Erythroblast (primary cell): ENCODE results near the gene CMTM3.
"Not testable (repeated sequence)": the region's sequence is repeated elsewhere in the genome, so short reads cannot be mapped to it uniquely, and the experiment has no call there.

Experiments used
- DNase-seq, 2 experiments: peaks; one replicate each; lab custom pipeline; 2025; lab: John Stamatoyannopoulos, UW
- GATA1 ChIP-seq: IDR thresholded peaks from 2 replicates; pipeline ENCODE4 v1.6.1; 2011; ENCODE audit warnings: low read depth, mild to moderate bottlenecking, control low read depth, low read length, moderate library complexity
- POLR2A ChIP-seq: IDR thresholded peaks from 2 replicates; pipeline ENCODE4 v1.6.1; 2011; ENCODE audit warnings: mild to moderate bottlenecking, low read length

Gene CMTM3

GRCh38 chr16:66610111-66610820, 5.8 kb downstream of the CMTM3 start:
- no peak for TF ChIP-seq GATA1
- TF ChIP-seq POLR2A, result no peak
- no peak for DNase-seq

GRCh38 chr16:66611911-66612310, 7.4 kb downstream of the CMTM3 start:
- not testable (repeated sequence) for DNase-seq

DNA sequence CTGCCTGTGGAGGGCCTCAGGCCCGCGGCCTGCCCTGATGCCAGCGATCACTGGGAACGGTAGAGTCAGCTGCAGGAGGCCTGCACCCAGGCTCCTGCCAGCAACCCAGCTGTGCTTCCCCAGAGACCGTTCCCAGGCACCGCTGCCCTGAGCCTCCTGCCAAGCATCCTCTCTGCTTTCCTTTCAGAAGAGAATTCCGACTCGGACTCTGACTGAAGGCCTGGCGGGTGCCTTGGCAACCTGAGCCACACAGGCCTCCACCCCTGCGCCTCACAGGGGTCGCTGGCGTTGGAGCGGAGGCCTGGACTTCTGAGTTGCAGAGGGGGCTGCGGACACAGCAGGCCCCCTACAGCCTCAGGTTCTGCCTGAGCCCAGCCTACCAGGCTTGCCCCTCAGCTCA, 7.9 kb downstream of the CMTM3 start:
- TF ChIP-seq POLR2A, result no peak
- TF ChIP-seq GATA1, result no peak

DNA sequence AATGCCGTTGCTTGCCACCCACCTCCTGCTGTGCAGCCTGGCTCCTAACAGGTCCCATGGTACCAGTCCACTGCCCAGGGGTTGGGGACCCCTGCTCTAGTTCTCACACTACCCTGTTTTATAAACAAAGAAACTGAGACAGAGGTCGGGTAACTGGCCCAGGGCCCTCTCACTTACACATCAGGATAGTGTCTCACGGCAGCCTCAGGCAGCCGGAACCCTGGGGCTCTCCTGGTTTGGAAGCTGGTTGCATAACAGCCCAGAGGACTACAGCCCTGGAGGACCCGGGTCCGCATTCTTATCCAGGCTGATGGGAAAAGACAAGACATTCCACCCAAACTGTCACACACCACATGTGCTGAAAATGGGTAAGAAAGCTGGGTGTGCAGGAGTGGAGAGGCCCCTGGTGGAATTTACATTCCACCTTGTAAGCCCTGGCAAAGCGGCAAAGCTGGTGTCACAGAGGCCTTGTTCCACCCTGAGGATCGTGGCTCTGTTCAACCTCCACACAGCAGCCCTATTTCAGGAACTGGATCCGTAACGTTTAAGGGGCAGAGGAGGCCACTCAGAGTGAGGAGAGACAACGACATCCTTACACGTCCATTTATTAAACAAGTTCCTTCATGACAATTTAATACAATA, 9.8 kb downstream of the CMTM3 start:
- no peak for DNase-seq
- no peak for TF ChIP-seq POLR2A
- TF ChIP-seq GATA1, result no peak

More for the DNA sequence above, 7.9 kb downstream of the CMTM3 start:
- DNase-seq, result no peak

DNA sequence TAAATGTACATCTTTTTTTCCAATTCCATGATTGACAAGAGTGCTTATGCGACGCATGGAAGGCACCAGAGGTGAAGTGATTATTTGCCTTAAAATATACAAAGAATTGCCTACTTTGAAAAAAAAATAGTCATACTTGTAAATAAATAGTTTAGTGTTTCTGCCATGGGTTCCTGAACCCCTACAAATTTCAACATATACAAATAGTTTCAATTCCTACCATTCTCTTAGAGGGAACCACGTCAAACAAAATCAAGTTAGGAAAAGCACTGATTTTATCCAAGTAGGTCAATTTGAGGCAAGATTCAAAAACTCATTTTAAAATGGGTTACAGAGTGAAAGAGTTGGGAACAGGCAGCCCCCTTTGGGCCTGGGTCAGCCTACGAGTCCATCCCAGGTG, 11.7 kb downstream of the CMTM3 start:
- no peak for DNase-seq
- no peak for TF ChIP-seq POLR2A

DNA sequence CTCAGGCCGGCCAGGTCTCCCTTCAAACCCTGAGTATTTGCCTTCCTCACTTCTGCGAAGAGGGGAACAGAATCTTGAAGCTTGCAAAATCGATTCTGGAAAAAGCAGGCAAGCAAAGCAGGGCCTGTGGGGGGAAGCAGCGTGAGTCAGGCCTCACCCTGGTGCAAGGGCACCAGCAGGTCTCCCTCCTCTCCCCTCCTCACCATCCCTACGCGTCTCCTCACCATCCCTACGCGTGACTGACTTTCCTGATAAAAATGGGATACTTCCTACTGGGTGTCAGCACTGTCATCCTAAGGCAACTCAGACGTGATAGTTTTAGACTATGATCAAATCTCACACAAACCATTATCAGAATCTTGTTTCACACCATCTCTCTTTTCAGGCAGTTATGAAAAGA, 12.1 kb downstream of the CMTM3 start:
- no peak for TF ChIP-seq GATA1
- TF ChIP-seq POLR2A, result no peak
- DNase-seq, result no peak

GRCh38 chr16:66617010-66617434, 12.5 kb downstream of the CMTM3 start:
- DNase-seq, result no peak

GRCh38 chr16:66617728-66618127, 13.2 kb downstream of the CMTM3 start:
- peak; percentile 14 to 58 for DNase-seq
- TF ChIP-seq POLR2A (no peak), GATA1 (no peak)

More at GRCh38 chr16:66617010-66617434, 12.5 kb downstream of the CMTM3 start:
- TF ChIP-seq POLR2A, result no peak
- no peak for TF ChIP-seq GATA1

- TF ChIP-seq GATA1, result no peak
- no peak for TF ChIP-seq POLR2A
- DNase-seq, result no peak
These were observed 14.3 kb downstream of the CMTM3 start for GRCh38 chr16:66618588-66619375.

DNA sequence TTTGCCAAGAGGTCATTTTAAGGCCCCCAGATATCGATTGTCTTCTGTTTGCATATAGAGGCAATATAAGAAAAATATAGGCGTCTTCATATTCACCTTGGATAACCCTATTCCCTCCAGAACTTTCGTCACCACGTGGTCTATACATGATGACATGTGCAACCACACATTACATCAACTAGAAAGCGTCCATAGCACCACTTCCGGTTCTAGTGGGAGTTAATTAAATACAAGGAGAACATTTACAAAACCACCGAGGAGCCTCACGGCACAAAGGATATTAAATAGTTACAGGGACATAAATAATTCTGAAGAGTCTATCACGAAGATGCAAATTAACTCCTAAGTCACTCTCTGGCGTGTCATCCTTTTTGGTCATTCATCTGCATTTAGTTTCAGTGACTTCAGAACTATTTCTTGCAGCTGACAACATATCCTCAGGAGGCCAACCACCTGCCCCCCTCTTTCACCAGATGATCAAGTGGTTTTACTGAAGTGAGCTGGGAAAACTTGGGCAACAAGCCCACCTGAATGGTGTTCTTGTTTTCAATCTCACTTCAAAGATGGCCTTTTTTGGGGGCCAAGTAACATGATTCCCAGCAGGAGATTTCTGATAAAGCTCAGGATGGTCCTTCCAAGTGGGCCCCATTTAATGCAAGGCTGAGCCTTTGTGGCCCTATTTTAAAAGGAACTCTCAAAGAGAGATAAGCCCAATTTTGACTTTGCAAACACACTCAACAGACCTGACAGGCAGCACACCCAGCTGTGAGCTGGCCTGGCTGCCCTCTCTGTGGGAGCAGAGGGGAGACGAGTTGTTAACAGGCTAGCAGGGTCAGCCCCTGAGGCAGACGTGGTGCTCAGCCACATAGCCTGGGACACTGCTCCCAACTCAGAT, 15.3 kb downstream of the CMTM3 start:
- no peak for TF ChIP-seq POLR2A
- TF ChIP-seq GATA1, result no peak
- no peak for DNase-seq

DNA sequence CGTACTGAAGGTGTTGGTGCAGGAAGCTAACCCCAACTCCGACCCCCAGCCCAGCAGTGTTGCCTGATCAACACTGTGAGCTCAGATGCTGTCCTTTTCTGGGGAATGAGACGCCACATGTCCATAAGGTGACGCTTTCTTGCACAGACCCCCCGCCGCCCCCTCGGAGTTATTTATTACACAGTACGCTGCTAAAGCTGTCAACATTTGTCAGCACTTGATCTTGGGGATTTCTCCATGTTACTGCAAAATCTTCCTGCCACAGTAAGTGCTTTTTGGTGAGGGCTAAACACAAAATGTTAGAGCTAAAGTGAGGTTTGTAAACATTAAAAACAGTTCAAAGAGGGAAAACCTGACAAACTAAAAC, 15.9 kb downstream of the CMTM3 start:
- no peak for TF ChIP-seq POLR2A
- TF ChIP-seq GATA1, result no peak

DNA sequence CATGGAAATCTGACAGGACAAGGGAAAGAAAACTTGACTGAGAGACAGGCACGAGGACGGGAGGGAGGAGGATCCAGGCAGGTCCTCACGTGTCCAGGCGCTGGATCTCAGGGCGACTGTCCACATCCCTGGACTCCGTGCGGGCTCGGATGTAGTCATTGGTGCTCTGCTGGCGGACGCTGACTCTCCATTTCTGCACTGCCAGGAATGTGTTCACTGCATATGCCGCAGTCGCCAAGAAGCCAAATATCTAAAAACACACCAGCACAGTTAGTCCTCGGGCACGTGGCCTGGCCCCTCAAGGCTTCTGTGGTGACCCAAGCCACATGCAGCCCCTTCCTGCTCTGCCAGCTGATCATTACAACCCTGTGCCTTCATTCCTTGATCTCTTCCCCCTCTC, 17.5 kb downstream of the CMTM3 start:
- TF ChIP-seq POLR2A (no peak), GATA1 (no peak)
- no peak for DNase-seq

More for the DNA sequence above, 15.9 kb downstream of the CMTM3 start:
- no peak for DNase-seq

DNA sequence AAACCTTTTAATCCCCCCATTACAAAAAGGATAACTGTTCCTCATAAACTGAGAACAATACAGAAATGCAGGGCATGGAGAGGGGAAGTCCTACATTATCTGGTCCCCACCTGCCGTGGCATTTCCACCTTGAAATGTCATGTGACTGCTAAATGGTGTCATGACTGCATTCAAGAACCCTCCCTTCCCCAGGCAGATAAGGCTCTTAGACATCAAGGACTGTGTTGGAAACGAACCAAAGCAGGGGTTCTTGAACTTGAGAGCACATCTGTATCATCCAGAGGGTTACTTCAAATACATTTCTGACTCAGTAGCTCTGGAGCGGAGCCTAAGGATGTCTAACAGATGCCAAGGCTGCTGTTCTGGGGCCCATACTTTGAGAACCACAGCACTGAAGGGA, 18.4 kb downstream of the CMTM3 start:
- no peak for TF ChIP-seq POLR2A
- TF ChIP-seq GATA1, result no peak

More for the DNA sequence above, 18.4 kb downstream of the CMTM3 start:
- DNase-seq, result no peak
